ENCODE results near the gene TECPR2. TPM values are rescaled to one million over a fixed set of nuclear protein-coding genes. Genes with fewer than 3 reads are reported as not detected.
A peak's percentile ranks its signal among the peaks of the same experiment; 100 is the strongest.

Gene TECPR2
- polyA plus RNA-seq (2013) = 6.6 and 6.9 TPM in 2 replicates

GRCh38 chr14:102362545-102363181 lies at the start of gene TECPR2, which contains the start of gene CINP:
Gene TECPR2, plus strand, starts transcription at chr14:102362941. Its CDS starts 13,781 bp downstream, at chr14:102376722.
Gene CINP, minus strand, starts transcription at chr14:102362890. Its CDS starts 39 bp downstream, at chr14:102362851.
- no peak within 1 kb of the TSS for H2BK12ac ChIP-seq (ENCODE audit: low read length)
- H2BK5ac ChIP-seq (ENCODE audit: low read depth, low read length, poor library complexity) = peak within 1 kb of the TSS; percentile 53
- peak within 1 kb of the TSS; percentile 76 for H2BK120ac ChIP-seq (ENCODE audit: insufficient read depth, low read length, poor library complexity)
- no CpG with 5 or more reads among the region's 58 CpGs for WGBS (ENCODE audit: extremely low coverage, insufficient coverage, insufficient read length)
- H3K9ac ChIP-seq (ENCODE audit: low read length) = peak within 1 kb of the TSS; percentile 87
- H2AFZ ChIP-seq (ENCODE audit: insufficient read depth, low read length, poor library complexity) = peak within 1 kb of the TSS; percentile 89
- peak within 1 kb of the TSS; percentile 85 for H3K18ac ChIP-seq (ENCODE audit: low read length)
- peak within 1 kb of the TSS; percentile 88 for H3K4me3 ChIP-seq (ENCODE audit: low read depth, low read length)
- peak within 1 kb of the TSS; percentile 49 for H3K27ac ChIP-seq (ENCODE audit: low read depth, low read length)
- peaks cover 10% of the 10 kb centered on the region for H3K79me1 ChIP-seq (ENCODE audit: low read length)
- H3K14ac ChIP-seq (ENCODE audit: low read length) = peak within 1 kb of the TSS; percentile 86
- peaks cover 7% of the 10 kb centered on the region for H3K79me2 ChIP-seq (ENCODE audit: control insufficient read depth, insufficient read depth, low read length, poor library complexity)
- peaks cover 0 to 2% of the 10 kb centered on the region in 2 experiments for H3K36me3 ChIP-seq (ENCODE audit: control insufficient read depth in 1 of 2, insufficient read depth in 2 of 2, low read length in 2 of 2)
- H3K23ac ChIP-seq (ENCODE audit: low read length) = no peak within 1 kb of the TSS
- peaks cover 5 to 10% of the 10 kb centered on the region in 2 experiments for H3K4me1 ChIP-seq (ENCODE audit: control insufficient read depth in 1 of 2, insufficient read depth in 2 of 2, low read length in 2 of 2)
- peak within 1 kb of the TSS; percentile 73 for H3K4me2 ChIP-seq (ENCODE audit: low read length)
- H3K27me3 ChIP-seq (ENCODE audit: insufficient read depth, low read length) = no peaks in the 10 kb centered on the region
- H4K8ac ChIP-seq (ENCODE audit: low read depth, low read length) = peak within 1 kb of the TSS; percentile 94
- peak within 1 kb of the TSS; percentile 65 for H3K4ac ChIP-seq (ENCODE audit: low read depth, low read length)
- H3K9me3 ChIP-seq (ENCODE audit: insufficient read depth, low read depth, low read length) = no peaks in the 10 kb centered on the region
- peak within 1 kb of the TSS; percentile 92 for H4K12ac ChIP-seq (ENCODE audit: low read depth, low read length)
- DNase-seq = peak; percentile 98
- H2AK5ac ChIP-seq (ENCODE audit: low read length) = peak within 1 kb of the TSS; percentile 75
- peak within 1 kb of the TSS; percentile 91 for H4K91ac ChIP-seq (ENCODE audit: low read depth, low read length)

- Histone ChIP-seq H3K27me3 (ENCODE audit: insufficient read depth, low read length) (no peaks in the 10 kb centered on the region), H3K79me2 (ENCODE audit: control insufficient read depth, insufficient read depth, low read length, poor library complexity) (peaks cover 2% of the 10 kb centered on the region), H3K23ac (ENCODE audit: low read length) (no peak overlapping the region), H4K12ac (ENCODE audit: low read depth, low read length) (no peak overlapping the region), H4K91ac (ENCODE audit: low read depth, low read length) (no peak overlapping the region), H2AK5ac (ENCODE audit: low read length) (no peak overlapping the region), H3K27ac (ENCODE audit: low read depth, low read length) (no peak overlapping the region), H4K8ac (ENCODE audit: low read depth, low read length) (no peak overlapping the region), H3K36me3 (ENCODE audit: control insufficient read depth in 1 of 2, insufficient read depth in 2 of 2, low read length in 2 of 2) (no peaks in the 10 kb centered on the region), H3K4ac (ENCODE audit: low read depth, low read length) (no peak overlapping the region), H3K9me3 (ENCODE audit: insufficient read depth, low read depth, low read length) (no peaks in the 10 kb centered on the region), H2BK120ac (ENCODE audit: insufficient read depth, low read length, poor library complexity) (no peak overlapping the region), H2BK5ac (ENCODE audit: low read depth, low read length, poor library complexity) (no peak overlapping the region), H3K79me1 (ENCODE audit: low read length) (peaks cover 6% of the 10 kb centered on the region), H3K4me2 (ENCODE audit: low read length) (peak overlapping the region; percentile 96), H2AFZ (ENCODE audit: insufficient read depth, low read length, poor library complexity) (peak overlapping the region; percentile 7), H3K14ac (ENCODE audit: low read length) (no peak overlapping the region), H3K4me3 (ENCODE audit: low read depth, low read length) (peak overlapping the region; percentile 78), H3K9ac (ENCODE audit: low read length) (peak overlapping the region; percentile 57), H3K4me1 (ENCODE audit: control insufficient read depth in 1 of 2, insufficient read depth in 2 of 2, low read length in 2 of 2) (peaks cover 5 to 8% of the 10 kb centered on the region in 2 experiments), H2BK12ac (ENCODE audit: low read length) (no peak overlapping the region), H3K18ac (ENCODE audit: low read length) (no peak overlapping the region)
- WGBS (ENCODE audit: extremely low coverage, insufficient coverage, insufficient read length) = no CpG with 5 or more reads among the region's 52 CpGs
- DNase-seq = peak; percentile 62 to 77
These were observed 48.3 kb upstream of the TECPR2 start for GRCh38 chr14:102314242-102315011.

GRCh38 chr14:102315121-102315520 lies 47.6 kb upstream of the TECPR2 start:
- H3K79me2 ChIP-seq (ENCODE audit: control insufficient read depth, insufficient read depth, low read length, poor library complexity) = peaks cover 7% of the 10 kb centered on the region
- no peak overlapping the region for H3K18ac ChIP-seq (ENCODE audit: low read length)
- no peak overlapping the region for H2AK5ac ChIP-seq (ENCODE audit: low read length)
- H3K9ac ChIP-seq (ENCODE audit: low read length) = no peak overlapping the region
- no peaks in the 10 kb centered on the region for H3K36me3 ChIP-seq (ENCODE audit: control insufficient read depth in 1 of 2, insufficient read depth in 2 of 2, low read length in 2 of 2)
- H3K27ac ChIP-seq (ENCODE audit: low read depth, low read length) = no peak overlapping the region
- peaks cover 6 to 9% of the 10 kb centered on the region in 2 experiments for H3K4me1 ChIP-seq (ENCODE audit: control insufficient read depth in 1 of 2, insufficient read depth in 2 of 2, low read length in 2 of 2)
- H2AFZ ChIP-seq (ENCODE audit: insufficient read depth, low read length, poor library complexity) = no peak overlapping the region
- no peak overlapping the region for H4K91ac ChIP-seq (ENCODE audit: low read depth, low read length)
- no peak overlapping the region for H3K23ac ChIP-seq (ENCODE audit: low read length)
- H3K27me3 ChIP-seq (ENCODE audit: insufficient read depth, low read length) = no peaks in the 10 kb centered on the region
- peaks cover 10% of the 10 kb centered on the region for H3K79me1 ChIP-seq (ENCODE audit: low read length)
- no peak overlapping the region for H3K4me2 ChIP-seq (ENCODE audit: low read length)
- H3K14ac ChIP-seq (ENCODE audit: low read length) = no peak overlapping the region
- no peak overlapping the region for H2BK12ac ChIP-seq (ENCODE audit: low read length)
- H2BK5ac ChIP-seq (ENCODE audit: low read depth, low read length, poor library complexity) = no peak overlapping the region
- no peak overlapping the region for H4K12ac ChIP-seq (ENCODE audit: low read depth, low read length)
- no peak overlapping the region for H3K4me3 ChIP-seq (ENCODE audit: low read depth, low read length)
- WGBS (ENCODE audit: extremely low coverage, insufficient coverage, insufficient read length) = no CpG with 5 or more reads among the region's 6 CpGs
- DNase-seq = no peak
- H4K8ac ChIP-seq (ENCODE audit: low read depth, low read length) = no peak overlapping the region
- no peak overlapping the region for H3K4ac ChIP-seq (ENCODE audit: low read depth, low read length)
- no peaks in the 10 kb centered on the region for H3K9me3 ChIP-seq (ENCODE audit: insufficient read depth, low read depth, low read length)
- no peak overlapping the region for H2BK120ac ChIP-seq (ENCODE audit: insufficient read depth, low read length, poor library complexity)

DNA sequence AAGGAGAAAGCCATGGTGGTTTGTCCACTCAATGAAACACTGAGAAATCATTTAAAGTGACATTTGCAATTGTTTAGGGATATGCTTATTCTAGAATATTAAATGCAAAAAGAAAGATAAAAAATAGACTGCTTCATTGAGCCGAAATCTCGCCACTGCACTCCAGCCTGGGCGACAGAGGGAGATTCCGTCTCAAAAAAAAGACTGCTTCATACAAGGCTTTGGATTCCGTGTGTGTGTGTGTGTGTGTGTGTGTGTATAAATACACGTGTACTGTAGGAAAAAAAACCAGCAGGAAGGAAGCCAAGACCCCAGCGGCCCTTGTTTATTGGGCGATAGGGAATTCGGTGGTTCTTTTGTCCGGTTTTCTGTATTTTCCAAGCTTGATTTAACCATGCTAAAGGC lies 46.4 kb upstream of the TECPR2 start:
- Histone ChIP-seq H3K4ac (ENCODE audit: low read depth, low read length) (no peak overlapping the region), H3K9me3 (ENCODE audit: insufficient read depth, low read depth, low read length) (no peaks in the 10 kb centered on the region), H3K23ac (ENCODE audit: low read length) (no peak overlapping the region), H2BK12ac (ENCODE audit: low read length) (no peak overlapping the region), H3K27ac (ENCODE audit: low read depth, low read length) (peak overlapping the region; percentile 50), H3K18ac (ENCODE audit: low read length) (no peak overlapping the region), H3K79me2 (ENCODE audit: control insufficient read depth, insufficient read depth, low read length, poor library complexity) (peaks cover 8% of the 10 kb centered on the region), H3K27me3 (ENCODE audit: insufficient read depth, low read length) (no peaks in the 10 kb centered on the region), H3K4me1 (ENCODE audit: control insufficient read depth in 1 of 2, insufficient read depth in 2 of 2, low read length in 2 of 2) (peaks cover 8 to 11% of the 10 kb centered on the region in 2 experiments), H2AFZ (ENCODE audit: insufficient read depth, low read length, poor library complexity) (peak overlapping the region; percentile 64), H3K4me3 (ENCODE audit: low read depth, low read length) (peak overlapping the region; percentile 69), H4K12ac (ENCODE audit: low read depth, low read length) (peak overlapping the region; percentile 7), H4K8ac (ENCODE audit: low read depth, low read length) (peak overlapping the region; percentile 80), H3K14ac (ENCODE audit: low read length) (no peak overlapping the region), H2AK5ac (ENCODE audit: low read length) (no peak overlapping the region), H3K36me3 (ENCODE audit: control insufficient read depth in 1 of 2, insufficient read depth in 2 of 2, low read length in 2 of 2) (peaks cover 0 to 2% of the 10 kb centered on the region in 2 experiments), H4K91ac (ENCODE audit: low read depth, low read length) (no peak overlapping the region), H3K4me2 (ENCODE audit: low read length) (peak overlapping the region; percentile 91), H3K79me1 (ENCODE audit: low read length) (peaks cover 10% of the 10 kb centered on the region), H3K9ac (ENCODE audit: low read length) (no peak overlapping the region), H2BK120ac (ENCODE audit: insufficient read depth, low read length, poor library complexity) (peak overlapping the region; percentile 59), H2BK5ac (ENCODE audit: low read depth, low read length, poor library complexity) (peak overlapping the region; percentile 38)
- WGBS (ENCODE audit: extremely low coverage, insufficient coverage, insufficient read length) = no CpG with 5 or more reads among the region's 10 CpGs
- DNase-seq = peak in 1 of 2 donors; percentile 47
